T-helper 2 cell (primary cell): Measurements from ENCODE around the gene TNPO1.
"Not testable (repeated sequence)": the region's sequence is repeated elsewhere in the genome, so short reads cannot be mapped to it uniquely, and the experiment has no call there.

Experiments used
- DNase-seq, 5 experiments: peaks; one replicate each; pipeline versions ENCODE4 v3.0.0 to v3.0.0-alpha.2; 2012 to 2022
- total RNA-seq, 2 donors: gene quantifications; one replicate each; lab custom pipeline; 2026; lab: John Stamatoyannopoulos, UW

Gene TNPO1
- total RNA-seq: 139 to 148 reads per million in 2 donors

DNA sequence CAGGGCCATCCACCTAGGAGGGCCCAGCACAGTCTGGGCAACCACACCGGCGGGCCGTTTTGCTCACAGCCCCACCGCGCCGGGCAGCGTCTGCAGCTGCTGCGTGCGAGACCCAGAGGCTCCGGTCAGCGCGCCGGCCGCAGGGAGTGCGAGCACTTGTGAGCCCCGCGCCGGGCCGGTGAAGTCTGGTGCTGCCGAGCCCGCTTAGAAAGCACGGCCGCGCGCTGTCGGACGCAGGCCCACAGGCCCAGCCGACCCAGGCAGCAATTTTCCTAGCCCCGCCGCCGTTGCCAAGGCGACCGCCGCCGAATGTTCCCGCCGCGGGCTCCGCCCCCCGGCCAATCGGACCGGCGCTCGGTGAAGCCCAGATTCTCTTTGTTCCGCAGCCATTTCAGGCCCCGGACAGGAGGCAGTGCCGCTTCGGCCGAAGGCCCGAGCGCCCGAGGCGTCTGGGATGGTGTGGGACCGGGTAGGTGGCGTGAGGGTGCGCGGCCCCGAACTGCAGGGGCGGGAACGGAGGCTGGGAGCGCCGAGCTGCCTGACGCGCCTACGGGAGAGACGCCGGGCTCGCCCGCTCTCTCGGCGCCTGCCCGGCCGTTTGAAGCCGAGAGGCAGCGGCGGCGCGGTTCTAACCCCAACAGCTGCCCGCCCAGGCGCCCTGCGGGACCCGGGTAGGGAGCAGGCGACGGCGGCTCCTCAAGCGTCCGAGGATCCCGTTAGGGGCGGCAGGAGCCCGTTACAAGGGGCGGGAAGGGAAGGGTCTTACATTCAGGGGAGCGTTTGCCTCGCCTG is at the start of gene TNPO1:
Gene TNPO1 (plus strand): TSS at position 378 of the 792 bp plus-strand sequence. CDS start 77 bp downstream, at position 455.
- DNase-seq: peak; percentile 66 to 81 (median 77)

DNA sequence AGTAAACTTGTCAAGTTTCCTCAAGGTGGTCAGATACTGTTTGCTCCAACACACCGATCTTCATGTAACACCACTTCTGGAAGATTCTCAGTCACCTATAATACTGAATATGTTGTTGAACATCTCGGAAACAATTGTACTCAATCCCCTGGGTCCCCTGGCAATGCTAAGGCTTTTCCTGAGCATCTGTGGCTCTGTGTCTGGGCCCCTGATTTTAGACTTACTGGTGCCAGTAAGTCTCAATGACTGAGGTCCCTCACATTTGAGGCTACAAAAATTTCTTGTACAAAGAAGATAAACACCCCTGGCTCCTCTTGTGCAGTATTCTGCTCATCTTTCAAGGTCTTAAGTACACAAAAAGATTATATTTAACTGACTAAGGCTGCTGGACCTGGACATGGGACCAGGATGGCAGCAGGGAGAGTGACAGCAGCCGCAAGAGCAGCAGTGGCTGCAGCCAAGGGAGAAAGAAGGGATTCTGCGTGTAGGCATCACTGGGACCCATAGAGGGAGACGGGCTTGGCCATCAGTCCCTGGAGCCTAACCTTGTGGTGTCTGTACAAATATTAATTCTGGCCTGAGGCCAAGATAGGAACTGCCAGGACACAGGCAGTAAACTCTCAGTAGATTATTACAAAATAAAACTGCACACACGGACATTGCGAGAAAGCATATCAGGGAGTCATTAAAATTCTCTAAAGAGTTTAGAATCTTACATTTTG is 49.0 kb upstream of the TNPO1 start:
- DNase-seq: no peak

DNA sequence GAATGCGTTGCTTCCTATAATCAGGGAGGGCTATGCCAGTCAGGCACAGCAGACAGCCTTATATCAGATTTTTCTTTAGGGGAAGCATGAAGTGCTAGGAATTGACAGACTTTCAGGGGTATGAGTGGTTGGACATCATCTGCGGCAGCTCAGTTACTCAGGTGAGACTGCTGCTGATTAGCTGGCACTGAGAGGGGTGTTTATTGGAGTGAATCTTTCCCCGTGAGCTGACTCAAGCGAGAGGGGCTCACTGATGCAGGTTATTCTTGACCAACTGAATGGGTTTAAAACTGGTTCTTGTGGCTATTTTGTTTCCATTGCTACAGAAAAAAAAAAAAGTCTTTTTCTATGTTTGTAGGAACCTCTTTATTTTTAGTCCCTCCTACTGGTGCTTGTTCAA is 46.2 kb upstream of the TNPO1 start:
- no peak for DNase-seq

DNA sequence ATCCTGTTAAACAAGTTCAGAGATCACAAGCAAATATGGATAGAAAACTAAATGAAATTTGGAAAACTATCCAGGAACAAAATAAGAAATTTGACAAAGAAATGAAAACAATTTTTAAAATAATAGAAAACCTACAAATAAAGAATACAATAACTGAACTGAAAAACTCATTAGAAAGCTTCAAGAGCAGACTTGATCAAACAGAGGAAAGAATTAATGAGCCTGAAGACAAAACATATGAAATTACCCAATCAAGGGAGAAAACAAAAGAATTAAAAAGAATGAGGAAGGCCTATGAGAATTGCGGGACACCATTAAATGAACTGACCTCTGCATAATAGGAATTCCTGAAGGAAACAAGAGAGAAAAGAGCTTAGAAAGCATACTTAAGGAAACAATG is 39.8 kb upstream of the TNPO1 start:
- no peak for DNase-seq

DNA sequence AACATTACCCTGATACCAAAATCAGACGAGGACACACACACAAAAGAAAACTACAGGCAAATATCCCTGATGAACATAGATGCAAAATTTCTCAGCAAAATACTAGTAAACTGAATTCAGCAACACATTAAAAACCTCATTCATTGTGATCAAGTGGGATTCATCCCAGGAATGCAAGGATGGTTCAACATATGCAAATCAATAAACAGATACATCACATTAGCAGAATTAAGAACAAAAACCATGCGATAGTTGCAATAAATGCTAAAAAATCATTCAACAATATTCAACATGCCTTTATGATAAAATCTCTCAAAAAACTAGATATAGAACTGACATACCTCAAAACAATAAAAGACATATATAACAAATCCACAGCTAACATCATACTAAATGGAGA is 36.9 kb upstream of the TNPO1 start:
- no peak for DNase-seq

DNA sequence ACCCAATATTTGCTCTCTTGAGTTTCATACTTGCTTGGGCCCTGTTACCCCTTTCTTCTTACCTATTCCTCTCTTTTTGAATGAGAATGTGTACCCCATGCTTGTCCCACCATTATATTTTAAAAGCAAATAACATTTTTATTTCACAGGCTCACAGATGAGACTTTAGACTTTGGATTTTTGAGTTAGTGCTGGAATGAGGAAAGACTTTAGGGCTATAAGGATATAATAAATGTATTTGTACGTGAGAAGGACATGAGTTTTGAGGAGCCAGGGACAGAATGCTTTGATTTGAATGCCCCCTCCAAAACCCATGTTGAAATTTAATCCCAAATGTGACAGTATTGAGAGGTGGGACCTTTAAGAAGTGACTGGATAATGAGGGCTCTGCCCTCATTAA is 33.1 kb upstream of the TNPO1 start:
- no peak for DNase-seq

DNA sequence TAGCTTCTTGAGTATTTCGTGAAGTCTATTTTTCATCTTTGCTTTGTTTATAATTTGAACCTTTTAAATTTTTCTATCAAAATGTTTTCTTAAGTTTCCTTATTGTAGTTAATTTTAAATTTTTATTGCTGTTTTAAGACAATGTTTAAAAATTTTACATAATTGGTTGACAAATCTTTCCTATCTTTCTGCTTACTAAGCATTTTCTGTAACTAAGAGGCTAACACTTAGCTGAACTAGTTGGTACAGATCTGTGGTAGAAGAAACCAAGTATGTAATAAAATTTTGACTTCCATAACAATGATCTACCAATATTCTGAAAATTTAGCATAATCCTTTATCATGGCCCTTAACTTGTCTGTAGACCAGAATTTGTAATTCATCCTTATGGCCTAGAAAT is 32.3 kb upstream of the TNPO1 start:
- no peak for DNase-seq

DNA sequence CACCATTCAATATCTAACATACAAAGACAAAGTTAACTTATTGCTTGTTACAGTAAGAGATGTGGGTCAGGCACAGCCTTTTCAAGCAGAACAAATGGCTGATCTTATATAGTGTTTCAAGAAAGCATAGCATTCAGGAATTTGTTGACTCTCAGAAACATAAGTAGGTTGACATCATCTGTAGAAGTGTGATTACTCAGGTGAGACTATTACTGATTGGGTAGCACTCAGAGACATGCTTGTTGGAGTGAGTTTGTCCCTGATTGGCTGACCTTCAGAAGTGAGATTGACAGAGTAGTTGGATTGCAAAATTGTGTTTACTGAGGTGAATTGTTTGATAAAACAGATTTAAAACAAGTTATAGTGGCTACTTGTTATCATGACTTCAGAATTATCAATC is 30.7 kb upstream of the TNPO1 start:
- no peak for DNase-seq

DNA sequence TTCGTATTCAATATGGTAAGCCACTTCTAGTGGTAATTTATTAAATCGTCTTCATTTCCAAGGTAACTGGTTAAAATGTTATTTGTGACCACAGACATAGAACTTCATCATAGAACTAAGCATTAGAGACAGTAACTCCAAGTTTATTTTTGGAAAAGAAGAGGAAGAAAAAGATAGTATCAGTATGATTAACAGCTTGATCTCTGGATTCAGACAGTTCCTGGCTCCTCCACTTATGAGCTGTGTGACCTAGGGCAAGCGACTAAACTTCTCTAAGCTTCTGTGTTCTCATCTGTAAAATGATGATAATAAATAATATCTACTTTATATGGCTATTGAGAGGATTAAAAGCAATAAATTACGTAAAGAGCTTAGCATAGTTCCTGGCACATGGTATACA is 29.8 kb upstream of the TNPO1 start:
- no peak for DNase-seq

DNA sequence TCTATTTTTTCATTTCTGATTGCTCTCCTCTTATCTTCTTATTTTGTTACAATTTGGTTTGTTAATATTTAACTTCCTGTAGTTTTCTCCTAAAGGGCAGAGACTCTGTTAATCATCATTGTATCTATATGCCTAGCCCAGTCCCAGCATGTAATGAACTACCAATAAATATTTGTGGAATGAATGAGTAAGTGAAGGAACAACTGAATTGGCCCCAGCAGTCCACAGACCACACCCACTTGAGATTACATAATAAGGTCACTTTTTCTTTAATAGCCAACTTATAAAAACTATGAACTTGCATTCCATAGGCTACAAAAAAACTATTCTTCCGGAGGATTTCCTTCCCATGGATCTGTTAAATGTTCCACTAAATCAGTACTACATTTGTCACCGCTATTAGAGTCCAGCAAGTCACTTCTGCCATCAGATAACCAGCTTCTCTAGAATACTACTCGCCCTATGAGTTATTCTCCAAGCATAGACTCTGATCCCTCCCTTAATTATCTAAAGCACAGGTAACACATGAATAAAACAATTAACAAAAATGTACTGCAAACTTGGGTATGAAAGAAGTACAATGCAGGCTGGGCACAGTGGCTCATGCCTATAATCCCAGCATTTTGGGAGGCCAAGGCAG is 27.5 kb upstream of the TNPO1 start:
- no peak for DNase-seq

DNA sequence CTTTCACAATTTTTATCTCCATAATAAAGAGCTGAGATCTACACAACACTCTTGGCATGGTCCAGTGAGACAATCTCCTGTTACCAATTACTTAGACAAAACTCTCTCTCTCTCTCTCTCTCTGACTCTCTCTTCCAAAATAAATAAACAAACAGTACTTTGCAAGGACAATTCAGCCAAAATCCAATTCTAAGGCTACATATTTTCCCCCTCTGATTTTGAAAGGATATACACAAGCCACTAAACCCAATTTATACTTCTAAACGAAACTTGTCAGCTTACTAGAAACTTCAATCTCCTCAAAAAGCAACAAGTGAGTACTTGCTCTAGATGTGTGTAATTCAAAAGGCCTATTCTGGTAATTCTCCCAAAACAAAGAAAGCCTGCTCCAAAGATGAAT is 26.3 kb upstream of the TNPO1 start:
- DNase-seq: no peak

DNA sequence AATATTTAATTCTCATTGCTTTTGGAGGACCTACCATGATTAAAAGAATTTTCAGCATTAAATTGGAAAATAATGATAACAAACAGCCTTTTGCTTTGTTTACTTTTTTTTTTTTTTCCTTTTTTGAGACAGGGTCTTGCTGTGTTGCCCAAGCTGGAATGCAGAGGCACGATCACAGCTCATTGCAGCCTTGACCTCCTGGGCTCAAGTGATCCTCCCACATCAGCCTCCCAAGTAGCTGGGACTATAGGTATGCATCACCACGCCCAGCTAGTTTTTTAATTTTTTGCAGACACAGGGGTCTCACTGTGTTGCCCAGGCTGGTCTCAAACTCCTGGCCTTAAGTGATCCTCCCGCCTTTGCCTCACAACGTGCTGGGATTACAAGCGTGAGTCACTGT is 23.8 kb upstream of the TNPO1 start:
- DNase-seq: not testable (repeated sequence)

DNA sequence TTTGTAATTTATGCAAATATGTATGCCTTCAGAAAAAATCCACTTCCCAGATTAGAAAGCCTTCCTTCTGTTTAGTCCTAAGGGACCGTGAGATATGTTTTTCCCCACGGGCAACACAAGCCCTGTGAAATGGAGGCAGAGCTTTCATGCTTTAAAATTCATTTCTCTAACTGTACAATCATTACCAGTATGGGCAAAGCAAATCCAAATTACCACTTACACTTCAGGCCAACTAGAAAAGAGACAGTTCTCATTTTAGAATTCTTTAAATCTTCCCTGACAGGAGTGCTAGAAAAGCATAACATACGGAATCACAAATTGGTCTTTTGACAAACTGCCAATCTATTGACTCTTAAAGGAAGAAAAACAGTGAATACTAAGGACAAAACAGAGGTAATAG is 20.5 kb upstream of the TNPO1 start:
- DNase-seq: no peak

DNA sequence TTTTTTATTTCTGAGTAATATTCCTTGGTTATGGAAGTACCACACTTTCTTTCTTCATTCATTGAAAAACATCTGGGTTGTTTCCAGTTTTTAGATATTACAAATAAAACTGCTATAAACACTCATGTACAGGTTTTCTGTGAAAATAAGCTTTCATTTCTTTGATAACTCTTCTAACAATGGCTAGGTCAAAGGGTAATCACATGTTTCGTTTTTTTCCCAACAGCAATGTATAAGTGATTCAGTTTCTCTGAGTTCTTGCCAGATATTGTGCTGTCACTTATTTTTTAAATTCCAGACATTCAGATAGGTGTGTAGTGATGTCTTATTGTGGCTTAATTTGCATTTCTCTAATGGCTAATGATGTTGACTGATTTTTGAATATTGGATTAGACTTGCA is 16.7 kb upstream of the TNPO1 start:
- DNase-seq: no peak

DNA sequence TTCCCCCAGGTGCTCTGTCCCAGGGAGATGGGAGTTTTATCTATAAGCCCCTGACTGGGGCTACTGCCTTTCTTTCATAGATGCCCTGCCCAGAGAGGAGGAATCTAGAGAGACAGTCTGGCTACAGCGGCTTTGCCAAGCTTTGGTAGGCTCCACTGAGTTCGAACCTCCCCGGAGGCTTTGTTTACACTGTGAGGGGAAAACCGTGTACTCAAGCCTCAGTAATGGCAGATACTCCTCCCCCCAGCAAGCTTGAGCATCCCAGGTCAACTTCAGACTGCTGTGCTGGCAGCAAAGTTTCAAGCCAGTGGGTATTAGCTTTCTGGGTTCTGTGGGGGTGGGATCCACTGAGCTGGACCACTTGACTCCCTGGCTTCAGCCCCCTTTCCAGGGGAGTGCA is 7.8 kb upstream of the TNPO1 start:
- DNase-seq: not testable (repeated sequence)

DNA sequence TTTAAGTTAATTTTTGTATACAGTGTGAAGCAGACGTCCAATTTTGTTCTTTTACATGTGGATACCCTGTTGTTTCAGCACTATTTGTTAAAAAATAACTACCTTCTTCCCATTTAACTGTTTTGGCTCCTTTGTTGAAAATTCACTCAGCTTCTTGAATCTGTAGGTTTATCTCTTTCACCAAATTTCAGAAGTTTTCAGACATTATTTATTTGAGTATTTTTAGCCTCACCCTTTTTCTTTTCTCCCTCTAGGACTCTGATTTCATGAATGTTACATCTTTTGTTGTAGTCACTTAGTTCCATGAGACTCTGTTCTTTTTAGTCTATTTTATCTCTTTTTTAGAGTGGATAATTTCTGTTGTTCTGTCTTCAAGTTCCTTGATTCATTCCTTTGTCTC is 4.6 kb upstream of the TNPO1 start:
- no peak for DNase-seq

DNA sequence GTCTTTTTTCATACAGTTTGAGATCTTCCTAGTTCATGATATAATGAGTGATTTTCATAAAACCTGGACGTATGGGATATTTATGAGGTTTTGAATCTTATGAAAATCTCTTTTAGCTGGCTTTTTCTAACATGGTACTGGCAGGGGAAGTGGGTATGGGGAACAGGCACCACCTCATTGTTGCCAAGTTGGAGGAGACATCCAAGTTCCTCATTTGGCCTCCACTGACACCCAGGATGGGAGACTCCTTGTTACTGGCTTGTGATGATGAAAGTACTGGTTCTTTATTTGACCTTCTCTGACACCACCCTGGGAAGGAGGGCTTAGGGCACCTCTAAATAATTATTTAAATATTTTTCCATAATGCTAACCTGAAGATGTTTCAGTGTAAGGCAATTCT is 4.0 kb upstream of the TNPO1 start:
- no peak for DNase-seq

DNA sequence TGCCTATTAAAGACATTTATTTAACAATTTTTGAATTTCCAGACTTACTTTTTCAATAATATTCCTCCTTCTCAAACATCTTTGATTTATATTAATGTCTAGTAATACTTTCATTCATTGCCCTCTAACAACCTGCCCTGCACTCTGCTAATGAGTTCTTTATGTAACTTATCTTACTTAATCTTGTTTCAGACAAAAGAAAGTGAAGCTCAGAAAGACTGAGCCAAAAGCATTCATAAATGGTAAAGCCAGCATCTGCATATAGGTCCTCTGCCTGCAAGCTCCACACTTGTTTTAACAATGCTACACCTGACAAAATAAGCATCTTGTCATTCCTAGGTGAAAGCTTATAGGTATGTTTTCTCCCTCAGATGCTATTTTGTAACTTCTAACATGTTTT is 2.4 kb upstream of the TNPO1 start:
- DNase-seq: no peak

DNA sequence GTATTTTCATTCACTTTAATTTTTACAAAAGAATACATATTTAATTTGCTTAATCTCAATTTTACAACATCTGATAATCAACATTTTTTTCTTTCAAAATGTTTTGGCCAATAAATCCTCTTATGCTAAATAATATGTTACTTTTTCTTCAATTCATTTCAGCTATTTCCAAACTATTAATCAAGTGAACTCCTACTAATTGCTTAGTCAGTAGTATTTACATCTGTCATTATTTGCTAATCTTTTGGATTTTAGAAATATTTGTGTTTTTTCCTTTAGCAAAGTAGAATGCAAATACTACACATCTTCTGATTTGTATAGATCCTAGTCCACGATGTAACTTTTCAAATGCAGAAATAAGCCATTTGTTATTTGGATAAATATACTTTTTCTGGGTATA is 1.6 kb upstream of the TNPO1 start:
- no peak for DNase-seq

DNA sequence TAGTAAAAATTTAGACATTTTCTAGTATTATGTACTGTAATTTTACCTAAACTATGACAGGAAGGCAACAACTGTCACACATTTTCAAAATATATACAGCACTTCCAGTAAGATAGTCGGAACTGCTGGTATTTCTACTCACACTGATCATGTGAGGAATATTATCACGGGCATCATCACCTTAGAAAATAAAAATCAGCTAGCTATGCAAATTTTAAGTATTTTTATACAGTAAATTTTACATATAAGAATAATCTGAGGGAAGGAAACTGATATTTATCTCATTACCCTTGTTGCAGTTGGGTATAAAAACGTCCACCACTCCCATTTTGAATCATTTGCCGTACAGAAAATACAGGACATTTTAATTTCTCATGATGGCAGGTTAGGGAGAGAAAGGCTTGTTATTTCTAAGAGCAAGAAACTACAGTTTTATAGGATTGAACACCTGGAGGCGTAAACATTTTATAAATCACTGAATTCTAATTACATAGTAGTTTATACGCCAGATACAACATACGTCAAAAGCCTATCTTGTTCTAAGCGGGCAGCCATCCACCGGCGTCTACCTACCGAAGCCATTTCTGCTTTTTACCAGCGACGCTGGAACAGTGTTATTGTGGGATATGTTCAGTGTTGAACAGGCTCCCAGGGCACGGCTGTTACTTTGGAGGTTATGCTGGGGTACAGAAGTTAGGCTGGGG is 729 bp upstream of the TNPO1 start:
- DNase-seq: peak in 1 of 5 experiments; percentile 50

DNA sequence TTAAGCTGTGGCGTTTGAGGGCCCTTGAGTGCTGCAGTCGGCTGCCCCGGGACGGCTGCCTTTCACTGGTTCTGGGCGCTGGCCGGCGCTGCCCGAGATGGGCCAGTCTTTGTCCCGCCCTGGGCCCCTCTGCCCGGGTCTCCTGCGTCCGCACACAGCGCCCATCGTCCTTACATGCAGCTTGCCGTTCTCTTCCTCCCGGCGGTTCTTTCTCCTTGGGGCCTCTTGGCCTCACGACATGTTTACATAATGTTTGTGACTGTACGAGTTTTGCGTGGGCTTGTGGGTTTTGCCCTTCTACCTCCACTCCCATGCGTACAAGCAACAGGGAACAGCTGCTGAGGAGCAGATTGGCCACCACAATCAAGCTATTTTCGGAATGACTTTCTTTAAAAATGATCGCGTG is 618 bp downstream of the TNPO1 start:
- DNase-seq: peak in 3 of 5 experiments; percentile 5 to 43 (median 23)

DNA sequence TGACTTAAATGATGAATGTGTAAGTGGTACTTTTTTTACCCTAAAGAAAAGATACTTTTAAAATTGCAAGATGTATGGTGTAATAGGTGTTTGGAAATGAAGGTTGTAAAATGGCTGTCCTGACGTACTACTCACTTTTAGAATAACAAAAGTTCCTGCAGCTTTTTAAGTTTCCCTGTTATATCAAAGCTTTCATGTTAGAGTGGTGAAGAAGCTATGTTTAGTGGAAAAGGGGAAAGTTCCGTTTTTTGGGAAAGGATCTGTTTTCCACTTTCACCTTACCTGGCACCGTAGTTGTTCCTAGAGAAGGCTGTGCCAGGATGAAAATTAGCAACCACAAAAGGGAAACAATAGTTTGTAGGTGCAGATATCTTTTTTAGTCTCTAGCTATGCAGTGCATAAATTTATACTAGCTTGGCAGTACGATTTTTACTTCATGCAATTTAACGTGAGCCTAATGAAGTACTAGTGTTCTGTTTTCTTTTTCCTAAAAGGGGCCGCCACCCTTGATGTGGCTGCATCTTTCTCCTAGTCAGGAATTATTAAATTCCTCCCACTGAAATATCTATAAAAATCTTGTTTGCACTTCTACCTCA is 1.3 kb downstream of the TNPO1 start:
- DNase-seq: no peak
